HPDE6-E6E7 (cell line): ENCODE results near the gene CBX1.

Experiments used
- DNase-seq: peaks from one replicate; pipeline ENCODE4 v3.0.0; 2011; ENCODE audit warnings: missing footprints; ENCODE audit errors: extremely low spot score

The CBX1 gene

DNA sequence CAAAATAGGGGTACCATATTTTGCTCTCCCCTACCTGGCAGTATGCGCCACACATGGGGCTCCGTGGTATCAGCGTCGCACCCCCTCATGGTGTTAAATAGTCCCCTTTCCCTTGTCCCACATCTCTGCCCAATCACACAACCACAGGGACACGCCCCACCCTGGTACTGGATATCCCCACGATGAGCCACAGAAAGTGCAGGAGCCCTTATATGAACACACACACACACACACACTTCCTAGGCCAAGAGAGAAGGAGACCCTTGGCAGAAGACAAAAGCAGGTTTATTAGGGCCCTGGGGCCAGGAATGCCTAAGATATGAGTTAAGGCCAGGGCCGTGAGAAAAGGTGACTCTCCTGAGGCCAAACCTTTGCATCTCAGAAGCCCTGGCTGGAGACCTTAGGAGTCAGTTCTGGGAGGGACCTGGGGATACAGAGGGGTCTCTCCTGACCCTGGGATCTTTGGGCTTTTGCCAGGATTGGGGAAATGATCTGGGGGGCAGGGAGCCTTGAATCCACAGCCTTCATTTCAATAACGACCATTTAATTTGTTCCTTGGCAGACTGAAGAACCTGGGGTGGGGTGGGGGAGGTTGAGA is 75.3 kb downstream of the CBX1 start:
- DNase-seq, result no peak

DNA sequence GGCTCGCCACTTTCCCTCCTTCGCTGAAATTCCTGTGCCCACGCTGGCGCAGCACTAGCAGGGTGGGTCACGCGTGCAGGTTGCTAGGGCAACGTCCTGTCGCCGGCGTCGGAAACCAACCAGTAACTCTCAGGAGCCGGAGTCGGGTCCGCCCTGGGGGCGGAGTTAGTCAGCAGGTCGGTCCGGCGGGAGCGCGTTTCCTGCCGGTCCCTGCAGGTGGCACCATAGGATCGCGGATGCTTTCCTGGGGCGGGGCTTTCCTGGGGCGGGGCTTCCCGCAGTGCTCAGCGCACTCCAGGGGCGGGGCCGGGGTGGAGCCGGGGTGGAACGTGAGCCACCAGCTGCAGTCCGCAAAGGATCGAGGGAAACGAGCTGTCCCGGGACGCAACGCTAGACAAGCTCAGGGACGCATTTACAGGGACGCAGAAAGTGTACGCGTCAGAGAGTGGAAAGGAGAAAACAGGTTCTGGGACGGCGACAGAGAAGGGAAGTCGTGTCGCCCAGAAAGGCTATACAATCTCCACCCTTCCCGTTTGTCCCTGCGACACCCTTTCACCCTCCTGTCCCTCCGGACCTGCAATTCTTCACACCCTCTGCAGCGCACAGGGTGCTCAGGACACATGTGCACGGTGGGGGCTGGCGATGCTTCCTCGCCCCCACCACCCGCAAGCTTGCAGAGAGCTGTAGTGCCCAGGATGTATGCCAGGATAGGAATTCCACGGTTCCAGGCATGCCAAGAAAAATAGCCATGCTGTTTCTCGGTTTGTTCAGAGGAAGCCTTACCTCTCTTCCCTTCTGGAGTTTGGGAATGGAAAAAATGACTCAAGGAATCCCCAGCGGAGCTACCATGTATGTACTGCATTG is 76.0 kb downstream of the CBX1 start:
- peak; percentile 93 for DNase-seq

DNA sequence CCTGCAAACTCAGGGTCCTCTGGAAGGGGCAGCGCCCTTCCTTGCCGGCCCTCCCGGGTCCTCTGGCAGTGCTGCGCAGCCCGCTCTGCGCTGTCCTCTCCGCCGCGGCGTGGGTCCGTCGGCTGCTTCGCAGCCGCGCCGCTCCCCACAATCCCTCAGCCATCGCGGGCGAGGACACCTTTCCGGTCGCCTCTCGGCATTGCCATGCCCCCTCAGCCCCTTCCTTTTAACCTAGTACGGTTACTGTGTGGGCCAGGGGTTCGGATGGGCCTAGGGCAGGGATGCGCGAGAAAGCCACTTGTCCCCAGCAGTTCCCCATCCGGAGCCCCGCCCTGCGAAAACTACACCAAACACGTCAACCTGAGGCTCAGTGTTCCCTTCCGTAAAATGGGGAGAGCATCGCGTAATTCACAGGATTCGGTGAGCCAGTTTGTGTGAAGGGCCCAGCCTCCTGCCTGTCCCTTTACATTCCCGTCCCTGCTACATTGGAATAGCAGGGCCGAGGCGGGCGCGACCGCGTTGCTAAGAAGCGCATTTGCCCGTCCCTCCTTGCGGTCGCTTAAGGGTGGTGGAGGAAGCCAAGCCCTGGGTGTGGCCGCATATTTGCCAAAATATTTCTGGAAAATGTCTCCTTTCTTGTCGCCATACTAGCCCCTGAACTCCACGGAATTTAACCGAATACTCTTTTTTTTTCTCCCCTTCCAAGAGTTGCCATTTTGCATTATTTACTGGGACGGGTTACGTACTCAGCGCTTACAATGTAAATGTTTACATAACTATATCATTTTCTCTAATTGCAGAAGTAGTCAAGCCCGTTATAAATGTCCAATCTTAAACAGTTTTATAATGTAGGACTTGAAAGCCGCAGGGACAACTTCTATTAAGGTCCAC is 76.9 kb downstream of the CBX1 start:
- no peak for DNase-seq

DNA sequence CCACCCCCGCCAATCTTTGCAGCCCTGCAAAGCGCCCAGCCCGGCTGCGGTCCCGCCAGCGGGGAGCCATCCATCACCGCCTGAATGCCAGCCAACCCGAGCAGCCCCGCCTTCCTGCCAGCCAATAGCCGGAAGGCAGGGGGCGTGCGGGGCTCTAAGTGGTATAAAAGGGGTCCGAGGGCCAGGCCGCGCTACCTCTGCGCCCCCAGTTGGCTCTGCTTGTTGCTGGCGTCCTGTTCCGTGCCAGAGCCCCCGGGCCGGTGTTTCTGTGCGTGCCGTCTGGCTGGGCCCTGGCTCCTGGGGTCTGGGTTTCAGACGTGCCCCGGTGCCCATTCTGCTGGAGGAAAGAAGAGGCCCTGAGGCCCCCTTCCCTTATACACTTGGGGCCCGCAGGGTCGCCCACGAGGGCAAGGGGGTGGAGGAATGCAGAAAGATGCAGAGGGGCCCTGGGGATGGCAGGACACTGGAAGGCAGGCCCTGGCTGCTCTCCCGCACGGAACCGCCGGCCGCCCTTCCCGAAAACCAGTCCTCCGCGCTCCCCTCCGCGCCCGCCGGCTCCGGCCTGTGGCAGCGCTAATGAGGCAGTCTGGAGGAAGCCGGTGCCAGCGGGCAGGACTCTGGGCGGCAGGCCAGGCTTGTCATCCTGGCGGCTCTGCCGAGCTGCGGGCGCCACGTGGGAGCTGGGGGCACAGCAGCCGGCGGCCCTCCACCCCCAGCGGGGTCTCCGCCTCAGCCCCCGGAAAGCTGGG is 77.7 kb downstream of the CBX1 start:
- DNase-seq, result no peak

DNA sequence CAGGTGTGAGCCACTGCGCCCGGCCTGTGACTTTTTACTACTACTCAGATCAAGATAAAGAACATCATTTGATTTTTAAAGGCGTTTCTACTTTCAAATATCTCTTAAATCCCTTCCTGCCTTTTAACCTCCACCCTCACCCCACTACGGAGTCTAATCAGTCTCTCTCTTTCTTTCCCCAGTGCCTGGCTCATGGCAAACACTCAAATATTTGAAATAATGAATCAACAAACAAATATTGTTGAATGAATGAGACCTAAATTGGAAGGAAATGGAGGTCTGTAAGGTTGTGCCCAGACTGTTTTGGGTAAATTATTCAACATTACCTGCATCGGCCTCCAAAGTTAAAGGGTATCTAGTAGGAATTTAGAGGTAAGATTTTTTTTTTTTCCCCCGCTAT is 78.4 kb downstream of the CBX1 start:
- DNase-seq, result no peak

DNA sequence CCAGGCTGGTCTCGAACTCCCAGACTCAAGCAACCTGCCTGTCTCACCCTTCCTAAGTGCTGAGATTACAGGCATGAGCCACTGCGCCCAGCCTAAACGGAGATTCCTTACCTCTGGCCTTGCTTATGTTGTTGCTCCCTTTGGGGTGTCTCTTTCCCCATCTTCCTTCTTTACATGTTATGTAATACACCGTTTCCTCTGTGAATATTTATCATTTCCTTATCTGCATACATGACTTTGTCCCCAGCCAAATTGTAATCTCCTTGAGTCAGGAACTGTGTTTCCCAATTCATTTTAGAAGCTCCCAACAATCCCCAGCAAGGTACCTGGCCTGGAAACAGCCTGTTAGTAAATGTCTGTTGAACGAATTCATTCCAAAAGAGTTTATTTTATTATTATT is 79.3 kb downstream of the CBX1 start:
- no peak for DNase-seq
